Smooth muscle cell of the brain vasculature (primary cell): ENCODE measurements around the gene STUB1.
"Not testable (repeated sequence)": the region's sequence is repeated elsewhere in the genome, so short reads cannot be mapped to it uniquely, and the experiment has no call there.

Experiments used
- DNase-seq: peaks from one replicate; pipeline ENCODE4 v3.0.0-alpha.2; 2012; ENCODE audit warnings: low read depth, low spot score

Gene STUB1

DNA sequence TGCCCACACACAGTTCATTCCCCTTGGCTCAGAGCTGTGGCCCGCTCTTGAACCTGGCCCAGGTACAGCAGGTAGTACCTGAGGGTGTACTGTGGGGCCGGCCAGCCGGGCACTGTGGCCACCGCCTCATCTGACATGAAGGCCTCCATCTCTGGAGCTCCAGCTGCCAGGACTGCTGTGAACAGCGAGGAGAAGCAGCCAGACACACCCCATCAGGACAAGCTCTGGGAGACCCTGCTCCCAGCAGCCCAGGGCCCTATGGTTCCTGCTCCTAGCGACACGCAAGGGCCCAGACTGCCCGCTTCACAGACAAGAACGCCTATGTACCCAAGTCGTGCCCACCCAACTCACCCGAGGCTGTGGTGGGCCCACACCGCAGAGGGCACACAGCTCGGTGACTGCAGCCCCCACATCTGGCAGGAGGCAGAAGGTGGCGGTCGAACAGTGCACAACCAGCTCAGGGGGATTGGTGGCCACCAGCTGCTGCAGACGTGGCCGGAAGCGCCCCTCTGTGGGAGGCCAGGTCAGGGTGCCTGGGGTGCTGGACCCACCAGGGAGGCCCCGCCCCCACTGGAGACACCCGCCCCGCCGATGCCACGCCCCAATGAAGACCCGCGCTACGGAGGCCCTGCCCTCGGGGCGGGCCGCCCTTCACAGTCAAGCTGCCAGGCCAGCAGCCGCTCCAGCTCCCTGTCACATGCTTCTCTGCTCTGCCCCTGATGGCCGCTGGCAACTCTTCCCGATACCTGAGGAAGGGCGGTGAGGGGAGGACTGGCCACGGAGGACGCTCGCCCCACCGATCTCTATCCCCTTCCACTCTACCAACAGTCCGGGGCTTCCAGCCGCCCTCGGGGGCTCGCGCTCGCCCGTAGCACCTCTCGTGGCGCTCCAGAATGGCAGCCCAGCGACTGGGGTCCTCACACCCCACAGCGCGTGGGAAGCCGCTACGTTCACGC is 1.1 kb upstream of the STUB1 start:
- DNase-seq, result peak; percentile 36

DNA sequence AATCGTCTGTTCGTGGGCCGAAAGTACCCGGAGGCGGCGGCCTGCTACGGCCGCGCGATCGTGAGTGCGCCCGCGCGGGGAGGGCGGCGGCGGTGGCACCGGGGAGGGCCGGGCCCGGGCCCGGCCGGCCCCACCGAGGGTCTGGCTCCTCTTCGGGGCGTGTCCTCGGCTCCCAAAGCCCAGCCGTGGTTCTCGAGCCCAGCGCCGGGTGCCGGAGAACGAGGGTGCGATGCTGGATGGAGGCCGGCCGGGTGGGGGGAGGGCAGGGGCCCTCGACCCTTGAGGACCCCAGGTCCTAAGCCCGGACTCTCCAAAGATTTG is 375 bp downstream of the STUB1 start:
- no peak for DNase-seq

DNA sequence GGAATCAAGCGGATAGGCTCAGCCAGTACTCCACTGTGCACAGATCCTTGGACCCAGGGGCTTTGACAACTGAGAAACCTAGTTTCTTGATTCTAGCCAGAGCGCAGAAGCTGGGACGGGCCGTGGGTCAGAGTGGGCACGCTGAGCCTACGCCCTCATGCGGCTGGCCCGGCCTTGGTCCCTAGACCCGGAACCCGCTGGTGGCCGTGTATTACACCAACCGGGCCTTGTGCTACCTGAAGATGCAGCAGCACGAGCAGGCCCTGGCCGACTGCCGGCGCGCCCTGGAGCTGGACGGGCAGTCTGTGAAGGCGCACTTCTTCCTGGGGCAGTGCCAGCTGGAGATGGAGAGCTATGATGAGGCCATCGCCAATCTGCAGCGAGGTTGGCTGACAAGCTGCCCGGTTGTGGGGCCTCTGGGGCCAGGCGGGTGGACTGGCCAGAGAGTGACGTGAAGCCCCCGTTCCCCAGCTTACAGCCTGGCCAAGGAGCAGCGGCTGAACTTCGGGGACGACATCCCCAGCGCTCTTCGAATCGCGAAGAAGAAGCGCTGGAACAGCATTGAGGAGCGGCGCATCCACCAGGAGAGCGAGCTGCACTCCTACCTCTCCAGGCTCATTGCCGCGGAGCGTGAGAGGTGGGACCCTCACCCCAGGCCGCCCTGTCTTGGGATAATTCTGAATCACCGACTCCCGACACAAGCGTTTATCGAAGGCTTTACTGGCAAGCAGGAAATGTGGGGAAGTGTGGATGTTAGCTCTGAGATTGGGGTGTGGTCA is 946 bp downstream of the STUB1 start:
- no peak for DNase-seq

DNA sequence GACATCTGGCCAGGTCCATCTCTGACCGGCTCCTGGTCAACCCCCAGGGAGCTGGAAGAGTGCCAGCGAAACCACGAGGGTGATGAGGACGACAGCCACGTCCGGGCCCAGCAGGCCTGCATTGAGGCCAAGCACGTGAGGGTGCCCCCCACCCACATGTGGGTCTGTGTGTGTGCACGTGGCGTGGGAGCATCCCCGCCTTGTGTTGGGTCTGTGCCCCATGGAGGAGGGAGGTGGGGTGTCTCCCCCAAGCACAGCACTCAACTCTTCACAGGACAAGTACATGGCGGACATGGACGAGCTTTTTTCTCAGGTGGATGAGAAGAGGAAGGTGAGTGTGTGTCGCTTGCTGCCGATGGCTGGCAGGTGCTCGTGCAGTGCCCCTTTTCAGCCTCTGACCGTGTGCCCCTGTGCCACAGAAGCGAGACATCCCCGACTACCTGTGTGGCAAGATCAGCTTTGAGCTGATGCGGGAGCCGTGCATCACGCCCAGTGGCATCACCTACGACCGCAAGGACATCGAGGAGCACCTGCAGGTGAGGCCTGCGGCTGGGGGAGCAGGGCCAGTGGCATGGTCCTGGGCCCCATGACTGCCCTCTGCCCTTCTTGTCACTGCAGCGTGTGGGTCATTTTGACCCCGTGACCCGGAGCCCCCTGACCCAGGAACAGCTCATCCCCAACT is 1.7 kb downstream of the STUB1 start:
- DNase-seq, result no peak

DNA sequence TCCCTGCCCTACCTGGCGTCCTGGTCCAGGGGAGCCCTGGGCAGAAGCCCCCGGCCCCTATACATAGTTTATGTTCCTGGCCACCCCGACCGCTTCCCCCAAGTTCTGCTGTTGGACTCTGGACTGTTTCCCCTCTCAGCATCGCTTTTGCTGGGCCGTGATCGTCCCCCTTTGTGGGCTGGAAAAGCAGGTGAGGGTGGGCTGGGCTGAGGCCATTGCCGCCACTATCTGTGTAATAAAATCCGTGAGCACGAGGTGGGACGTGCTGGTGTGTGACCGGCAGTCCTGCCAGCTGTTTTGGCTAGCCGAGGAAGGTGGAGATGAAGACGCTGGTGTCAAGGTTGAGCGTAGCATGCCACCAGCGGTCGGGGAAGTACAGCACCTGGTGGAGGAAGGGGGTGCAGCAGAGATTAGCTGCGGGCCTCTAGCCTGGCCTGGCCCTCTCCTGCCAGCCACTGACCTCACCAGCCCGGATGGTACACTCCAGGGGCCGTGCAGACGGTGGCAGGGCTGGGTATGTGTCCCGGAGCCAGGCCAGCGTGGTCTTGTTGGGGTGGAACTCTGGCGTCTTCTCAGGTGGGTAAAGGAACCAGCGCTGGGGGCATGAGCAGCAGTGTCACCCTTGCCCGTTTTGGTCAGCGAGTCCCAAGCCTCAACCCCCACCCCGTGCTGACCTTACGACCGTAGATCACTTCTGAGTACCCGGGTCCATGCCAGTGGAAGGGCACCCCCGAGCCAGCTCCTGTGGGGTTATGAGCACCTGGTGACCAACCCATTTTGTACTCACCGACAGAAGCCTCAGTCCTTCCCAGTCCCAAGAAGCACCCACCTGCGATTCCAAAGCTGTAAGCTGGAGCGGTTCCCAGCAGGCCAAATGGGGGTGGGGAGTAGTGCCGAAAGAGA is 2.5 kb downstream of the STUB1 start:
- no peak for DNase-seq

DNA sequence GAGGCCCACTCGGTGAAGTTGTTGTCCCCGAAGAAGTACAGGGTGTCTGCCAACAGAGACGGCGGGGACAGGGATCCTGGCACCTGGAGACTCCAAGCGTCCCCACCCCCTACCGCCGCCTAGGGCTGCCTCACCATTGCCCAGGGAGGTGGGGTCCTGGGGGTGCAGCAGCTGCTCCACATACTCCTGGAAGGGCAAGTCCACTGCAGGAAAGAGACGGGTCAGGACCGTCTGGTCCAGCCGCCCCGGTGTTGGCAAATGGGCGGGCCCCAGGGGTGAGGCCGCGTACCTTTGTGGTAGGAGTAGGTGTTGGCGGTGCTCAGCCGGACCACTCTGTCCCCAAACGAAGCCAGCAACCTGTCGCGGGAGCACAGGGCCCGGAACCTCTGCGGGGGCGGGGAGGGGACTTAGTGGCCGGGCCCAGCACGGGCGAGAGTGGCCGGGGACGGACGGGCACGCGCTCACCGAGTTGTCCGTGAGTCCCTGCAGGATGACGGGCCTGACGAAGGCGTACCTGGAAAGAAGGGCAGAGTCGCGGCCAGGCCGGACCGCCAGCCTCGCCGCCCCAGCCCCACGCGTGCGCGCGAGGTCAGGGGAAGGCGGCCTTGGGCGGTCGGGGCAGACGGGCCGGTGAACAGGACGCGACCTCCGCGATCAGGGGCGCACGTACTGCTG is 3.3 kb downstream of the STUB1 start:
- no peak for DNase-seq

DNA sequence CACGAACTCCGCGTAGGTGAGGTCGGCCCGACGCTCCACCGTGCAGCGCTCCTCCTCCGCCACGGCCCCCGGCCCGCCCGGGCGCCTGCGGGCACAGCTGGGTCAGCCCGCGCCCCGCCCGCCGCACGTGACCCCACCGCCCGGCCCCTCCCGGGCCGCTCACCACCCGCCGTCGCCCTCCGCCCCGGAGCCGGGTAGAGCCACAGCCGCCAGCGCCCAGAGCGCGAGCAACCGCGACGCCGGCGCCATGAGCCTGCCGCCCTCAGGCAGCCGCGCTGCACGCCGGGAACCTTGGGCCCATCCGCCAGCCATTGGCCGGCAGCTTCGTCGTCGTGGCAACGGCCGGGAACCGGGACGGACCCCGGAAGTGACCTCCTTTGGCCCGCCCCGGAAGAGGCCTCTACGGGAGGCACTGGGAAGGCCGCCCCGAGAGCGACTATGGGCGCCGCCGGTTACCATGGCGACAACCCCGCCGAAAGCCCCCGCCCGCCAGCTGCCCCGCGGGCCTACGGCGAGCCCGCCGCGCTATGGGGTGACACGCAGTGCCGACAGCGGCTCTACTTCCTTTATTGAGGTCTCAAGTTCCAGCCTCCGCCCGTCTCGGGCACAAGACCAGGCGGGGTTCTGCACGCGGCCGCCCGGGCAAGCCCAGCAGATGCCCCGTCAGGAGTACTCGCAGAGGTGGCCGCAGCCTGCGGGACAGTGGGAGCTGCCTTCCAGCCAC is 4.0 kb downstream of the STUB1 start, which contains the start of gene JMJD8:
JMJD8 (minus strand) TSS at position 264 of the 724 bp plus-strand sequence; CDS start at position 249, 15 bp downstream.
- peak; percentile 83 for DNase-seq

DNA sequence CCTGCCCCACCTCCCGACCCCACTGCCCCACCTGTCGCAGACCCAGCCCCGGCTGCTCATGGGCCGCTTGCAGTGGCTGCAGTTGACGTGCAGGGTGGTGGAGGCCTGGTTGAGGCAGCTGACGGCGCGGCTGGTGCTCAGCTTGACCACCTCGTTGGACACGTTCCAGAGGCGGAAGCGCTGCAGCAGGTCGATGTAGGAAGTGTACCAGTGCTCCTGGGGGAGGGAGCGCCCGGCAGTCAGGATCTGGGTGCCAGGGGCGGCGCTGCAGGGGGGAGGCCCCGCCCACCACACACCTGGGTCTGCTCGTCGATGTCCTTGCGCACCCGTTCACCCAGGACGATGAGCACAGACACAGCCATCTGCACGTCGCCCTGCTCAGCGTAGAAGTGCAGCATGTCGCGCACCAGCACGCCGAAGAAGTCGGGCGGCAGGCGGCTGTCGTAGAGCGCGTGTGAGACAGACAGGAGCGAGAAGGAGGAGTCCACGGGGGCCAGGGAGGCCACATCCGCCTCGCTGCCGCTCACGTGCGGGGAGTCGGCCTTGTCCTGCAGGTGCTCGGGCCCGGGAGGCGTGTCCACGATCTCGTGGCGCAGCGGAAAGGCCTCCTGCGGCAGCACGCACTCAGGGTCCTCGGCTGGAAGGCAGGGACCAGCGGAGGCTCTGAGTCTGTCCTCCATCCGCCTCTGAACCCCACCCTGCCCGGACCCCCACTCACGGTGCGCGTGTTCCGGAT is 4.9 kb downstream of the STUB1 start:
- DNase-seq, result no peak

DNA sequence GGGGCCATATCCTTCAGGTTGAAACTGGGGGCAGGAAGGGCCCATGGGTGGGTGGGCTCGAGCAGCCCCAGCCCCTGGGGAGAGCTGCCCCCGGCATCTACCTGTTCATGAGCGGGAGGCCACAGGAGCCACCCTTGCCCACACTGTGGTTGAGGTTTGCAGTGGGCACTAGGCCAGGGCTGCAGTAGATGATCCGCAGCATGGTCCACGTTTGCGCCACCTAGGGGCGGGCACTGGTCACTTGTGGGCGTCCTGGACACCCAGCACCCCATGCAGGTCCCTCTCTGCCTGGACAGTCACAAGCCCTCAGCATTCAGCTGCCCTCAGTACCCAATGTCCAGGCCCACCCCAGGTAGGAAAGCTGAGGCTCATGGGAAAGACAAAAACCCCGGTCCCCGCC is 5.8 kb downstream of the STUB1 start:
- no peak for DNase-seq

DNA sequence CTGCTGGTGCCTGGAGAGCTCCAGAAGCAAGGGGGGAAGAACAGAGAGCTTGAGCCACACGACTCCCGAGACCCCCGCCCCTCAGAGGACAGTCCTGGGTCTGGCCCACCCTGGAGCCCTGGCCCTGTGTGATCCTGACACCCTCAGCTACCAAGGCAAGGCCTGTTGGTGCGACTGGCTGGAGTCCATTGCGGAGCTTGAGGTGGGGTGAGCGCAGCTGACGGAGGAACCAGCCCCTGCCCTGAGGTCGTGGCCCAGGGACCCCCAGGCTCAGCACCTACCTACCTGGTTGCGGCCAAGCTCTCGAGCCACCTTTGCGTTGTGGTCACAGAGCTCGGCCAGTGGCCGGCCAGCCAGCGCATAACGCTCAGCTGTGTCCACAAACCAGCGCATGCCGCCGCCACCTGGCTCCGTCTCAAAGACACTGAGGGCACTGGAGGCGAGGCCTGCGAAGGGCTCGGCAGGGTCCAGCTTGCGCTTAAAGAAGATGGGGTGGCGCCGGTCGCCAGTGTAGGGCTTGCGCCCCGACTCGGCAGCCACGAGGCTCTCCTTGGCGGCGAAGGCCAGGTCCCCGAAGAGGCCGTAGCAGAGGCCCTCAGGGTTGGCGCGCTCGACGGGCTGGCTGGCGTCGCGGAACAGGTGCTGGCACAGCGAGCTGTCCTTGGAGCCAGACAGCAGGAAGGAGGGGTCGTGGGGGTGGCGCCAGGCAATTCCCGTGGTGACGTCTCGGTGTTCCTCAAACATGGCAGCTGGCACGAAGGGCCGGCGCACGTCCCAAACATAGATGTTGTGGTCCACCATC is 6.5 kb downstream of the STUB1 start:
- DNase-seq, result no peak

DNA sequence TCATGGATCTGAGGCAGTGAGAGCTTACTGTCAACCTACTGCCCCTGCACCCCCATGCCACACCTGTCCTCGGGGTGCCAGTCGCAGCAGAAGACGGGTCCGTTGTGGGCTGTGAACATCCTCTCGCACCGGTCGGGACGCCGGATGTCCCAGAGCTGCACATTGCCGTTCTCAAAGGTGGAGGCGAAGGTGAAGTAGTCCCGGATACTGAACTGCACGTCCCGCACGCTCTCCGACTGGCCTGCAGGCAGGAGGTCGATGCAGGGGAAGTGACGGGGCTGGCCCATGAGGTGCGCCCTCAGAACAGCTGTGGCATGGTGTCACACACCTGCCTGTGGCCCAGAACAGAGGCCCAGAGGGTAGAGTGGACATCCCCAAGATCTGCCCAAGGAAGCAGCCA is 7.3 kb downstream of the STUB1 start:
- no peak for DNase-seq

DNA sequence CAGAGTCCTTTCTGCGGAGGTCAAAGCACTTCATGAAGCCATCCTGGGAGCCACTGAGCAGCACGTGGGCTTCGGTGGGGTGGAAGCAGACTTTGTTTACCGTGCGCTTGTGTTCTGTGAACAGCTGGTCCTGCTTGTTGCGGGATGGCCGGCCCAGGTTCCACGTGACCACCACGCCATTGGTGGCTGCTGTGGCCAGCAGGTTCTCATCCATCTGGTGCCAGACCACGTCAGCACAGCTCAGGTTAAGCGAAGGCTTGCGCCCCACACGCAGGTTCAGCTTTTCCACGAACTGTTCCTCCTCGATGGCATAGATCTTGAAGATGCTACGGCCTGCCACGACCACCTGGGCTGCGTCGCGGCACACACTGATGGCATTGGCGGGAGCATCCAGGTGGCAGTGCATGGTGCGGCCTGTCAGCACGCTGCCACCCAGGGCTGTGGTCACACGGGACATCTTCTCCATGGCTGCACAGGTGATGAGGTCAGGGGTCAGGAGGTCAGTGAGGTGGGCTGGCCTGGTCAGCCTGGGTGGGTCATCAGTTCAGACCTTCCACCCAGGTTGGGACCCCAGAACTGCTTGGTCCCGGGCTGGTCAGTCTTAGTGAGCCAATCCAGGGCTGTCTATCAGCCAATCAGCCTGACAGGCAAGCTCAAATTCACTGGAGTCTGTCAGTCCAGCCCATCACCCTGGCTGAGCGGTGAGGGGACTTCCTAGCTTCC is 9.1 kb downstream of the STUB1 start:
- DNase-seq, result no peak

DNA sequence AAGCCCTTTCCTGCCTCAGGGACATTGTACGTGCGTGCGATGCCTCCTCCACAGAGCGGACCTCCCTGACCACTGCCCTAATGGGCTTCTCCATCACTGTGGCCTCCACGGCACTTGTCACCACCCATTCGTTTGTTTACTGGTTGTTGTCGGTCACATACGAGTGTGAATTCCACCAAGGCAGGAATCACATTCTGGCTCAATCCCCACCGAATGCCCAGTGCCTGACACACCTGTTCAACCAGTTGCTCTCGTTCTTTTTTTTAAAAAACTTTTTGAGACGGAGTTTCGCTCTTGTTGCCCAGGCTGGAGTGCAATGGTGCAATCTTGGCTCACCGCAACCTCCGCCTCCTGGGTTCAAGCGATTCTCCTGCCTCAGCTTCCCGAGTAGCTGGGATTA is 11.0 kb downstream of the STUB1 start:
- DNase-seq, result not testable (repeated sequence)

DNA sequence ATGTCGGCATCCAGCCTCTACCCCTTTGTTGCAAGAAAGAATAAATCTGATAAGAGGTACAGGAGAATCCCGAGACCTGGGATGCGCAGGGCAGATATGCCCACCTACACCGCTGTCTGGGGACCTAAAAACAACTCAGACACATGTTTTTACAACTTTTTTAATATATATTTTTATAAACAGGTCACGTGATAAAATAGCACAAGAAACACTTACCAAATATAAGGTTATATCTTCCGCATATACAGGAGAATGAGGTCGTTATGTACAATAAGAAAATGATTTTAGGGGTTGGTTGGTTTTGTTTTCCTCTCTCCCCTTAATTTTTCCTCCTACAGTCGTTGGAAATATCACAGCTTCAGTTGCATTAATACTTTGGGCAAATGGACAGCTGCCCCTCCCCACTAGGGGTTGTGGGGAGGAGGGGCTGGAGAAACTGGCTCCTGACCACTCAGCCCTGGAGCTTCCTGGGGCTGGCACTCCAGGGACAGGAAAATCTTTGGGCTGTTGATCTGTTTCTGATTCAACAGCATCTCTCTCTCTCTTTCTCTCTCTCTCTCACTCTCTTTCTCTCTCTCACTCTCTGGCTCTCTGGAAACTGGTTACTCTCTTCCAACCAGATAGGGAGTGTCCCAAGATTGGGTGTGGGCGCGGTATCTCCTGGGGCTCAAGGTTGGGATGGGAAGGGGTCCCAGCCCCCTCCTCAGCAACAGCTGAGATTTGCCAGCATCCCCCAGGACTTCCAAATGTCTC is 12.3 kb downstream of the STUB1 start:
- DNase-seq, result no peak

DNA sequence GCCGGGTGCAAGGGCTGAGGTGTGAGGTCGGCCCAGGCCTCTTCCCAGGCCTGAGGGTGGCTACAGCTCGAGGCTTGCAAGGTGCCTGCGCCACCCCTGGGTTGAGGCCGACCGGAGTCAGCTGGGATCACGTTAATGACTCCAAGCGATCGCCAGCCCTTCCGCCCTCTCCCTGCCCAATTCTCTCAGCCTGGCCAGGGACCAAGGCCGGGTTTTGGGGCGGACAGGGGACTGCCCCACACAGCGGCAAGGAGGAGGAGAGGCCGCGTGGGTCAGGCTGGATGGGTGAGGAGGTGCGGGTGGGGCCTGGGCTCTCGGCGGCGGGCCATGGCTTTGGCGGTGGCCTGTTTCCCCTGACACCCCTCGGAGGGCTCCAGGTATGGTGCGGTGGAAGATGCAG is 13.2 kb downstream of the STUB1 start:
- no peak for DNase-seq

DNA sequence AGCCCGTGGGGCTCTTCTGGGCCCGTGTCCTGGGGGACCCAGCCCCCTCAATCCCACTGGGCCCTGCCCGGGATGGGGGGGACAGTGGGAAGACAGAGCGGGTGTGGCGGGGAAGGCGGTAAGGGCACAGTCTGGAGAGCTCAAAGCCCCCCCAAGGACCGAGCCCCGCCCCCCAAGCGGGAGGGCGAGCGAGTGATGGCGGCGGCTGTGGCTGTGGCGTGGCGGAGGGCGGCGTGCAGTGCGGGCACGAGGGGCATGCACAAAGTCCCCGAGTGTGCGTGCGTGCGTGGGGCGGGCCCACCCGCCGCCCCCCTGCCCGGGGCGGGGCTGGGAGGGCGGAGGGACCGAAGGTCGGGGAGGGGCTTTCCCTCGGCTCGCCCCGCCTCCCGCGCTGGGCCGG is 13.6 kb downstream of the STUB1 start:
- DNase-seq, result no peak
